ENCODE data around the gene USP25.

USP25 gene

GRCh38 chr21:15692711-15693110, 37.1 kb upstream of the USP25 start:
- Histone ChIP-seq H3K9ac (ENCODE audit: insufficient read length, low read depth) (no peak overlapping the region), H3K4me1 (ENCODE audit: insufficient read depth, insufficient read length) (no peaks in the 10 kb centered on the region), H3K36me3 (ENCODE audit: insufficient read depth, insufficient read length, low read length) (no peaks in the 10 kb centered on the region), H3K9me3 (ENCODE audit: insufficient read depth, low read length) (no peaks in the 10 kb centered on the region), H3K4me3 (ENCODE audit: insufficient read length, low read depth) (no peak overlapping the region), H3K27me3 (ENCODE audit: insufficient read depth, insufficient read length) (no peaks in the 10 kb centered on the region)
- TF ChIP-seq SUZ12 (IDR thresholded peaks at IDR 0.05; ENCODE audit: extremely low read depth, insufficient read depth, insufficient read length) = no peak
- DNase-seq (ENCODE audit: low read depth, low spot score) = no peak

- Histone ChIP-seq H3K9ac (ENCODE audit: insufficient read length, low read depth) (no peak overlapping the region), H3K36me3 (ENCODE audit: insufficient read depth, insufficient read length, low read length) (no peaks in the 10 kb centered on the region), H3K27me3 (ENCODE audit: insufficient read depth, insufficient read length) (no peaks in the 10 kb centered on the region), H3K4me3 (ENCODE audit: insufficient read length, low read depth) (no peak overlapping the region), H3K4me1 (ENCODE audit: insufficient read depth, insufficient read length) (no peaks in the 10 kb centered on the region), H3K9me3 (ENCODE audit: insufficient read depth, low read length) (no peaks in the 10 kb centered on the region)
- TF ChIP-seq ZNF274 (IDR thresholded peaks at IDR 0.05; ENCODE audit: low read depth, low read length) (no peak), YY1 (IDR thresholded peaks at IDR 0.05; ENCODE audit: insufficient read depth, insufficient read length) (no peak), SUZ12 (IDR thresholded peaks at IDR 0.05; ENCODE audit: extremely low read depth, insufficient read depth, insufficient read length) (no peak)
- no peak for DNase-seq (ENCODE audit: low read depth, low spot score)
Observed at GRCh38 chr21:15695241-15695640, 34.5 kb upstream of the USP25 start.

GRCh38 chr21:15701830-15702229, 28.0 kb upstream of the USP25 start:
- Histone ChIP-seq H3K27me3 (ENCODE audit: insufficient read depth, insufficient read length) (no peaks in the 10 kb centered on the region), H3K9me3 (ENCODE audit: insufficient read depth, low read length) (0 out of 2 replicates have a peak, but pooled peaks cover 10% of the 10 kb centered on the region), H3K9ac (ENCODE audit: insufficient read length, low read depth) (no peak overlapping the region), H3K4me3 (ENCODE audit: insufficient read length, low read depth) (no peak overlapping the region), H3K36me3 (ENCODE audit: insufficient read depth, insufficient read length, low read length) (no peaks in the 10 kb centered on the region), H3K4me1 (ENCODE audit: insufficient read depth, insufficient read length) (no peaks in the 10 kb centered on the region)
- TF ChIP-seq YY1 (IDR thresholded peaks at IDR 0.05; ENCODE audit: insufficient read depth, insufficient read length) = no peak
- TF ChIP-seq SUZ12 (IDR thresholded peaks at IDR 0.05; ENCODE audit: extremely low read depth, insufficient read depth, insufficient read length) = no peak
- no peak for TF ChIP-seq ZNF274 (IDR thresholded peaks at IDR 0.05; ENCODE audit: low read depth, low read length)
- no peak for DNase-seq (ENCODE audit: low read depth, low spot score)

GRCh38 chr21:15703932-15704331, 25.9 kb upstream of the USP25 start:
- DNase-seq (ENCODE audit: low read depth, low spot score) = no peak
- H3K4me3 ChIP-seq (ENCODE audit: insufficient read length, low read depth) = no peak overlapping the region
- no peaks in the 10 kb centered on the region for H3K36me3 ChIP-seq (ENCODE audit: insufficient read depth, insufficient read length, low read length)
- H3K9me3 ChIP-seq (ENCODE audit: insufficient read depth, low read length) = 0 out of 2 replicates have a peak, but pooled peaks cover 10% of the 10 kb centered on the region
- H3K27me3 ChIP-seq (ENCODE audit: insufficient read depth, insufficient read length) = no peaks in the 10 kb centered on the region
- no peaks in the 10 kb centered on the region for H3K4me1 ChIP-seq (ENCODE audit: insufficient read depth, insufficient read length)
- TF ChIP-seq SUZ12 (IDR thresholded peaks at IDR 0.05; ENCODE audit: extremely low read depth, insufficient read depth, insufficient read length) (no peak), YY1 (IDR thresholded peaks at IDR 0.05; ENCODE audit: insufficient read depth, insufficient read length) (no peak), ZNF274 (IDR thresholded peaks at IDR 0.05; ENCODE audit: low read depth, low read length) (no peak)
- H3K9ac ChIP-seq (ENCODE audit: insufficient read length, low read depth) = no peak overlapping the region

GRCh38 chr21:15706696-15707095, 23.1 kb upstream of the USP25 start:
- H3K4me3 ChIP-seq (ENCODE audit: insufficient read length, low read depth) = no peak overlapping the region
- TF ChIP-seq SUZ12 (IDR thresholded peaks at IDR 0.05; ENCODE audit: extremely low read depth, insufficient read depth, insufficient read length) (no peak), YY1 (IDR thresholded peaks at IDR 0.05; ENCODE audit: insufficient read depth, insufficient read length) (no peak)
- H3K27me3 ChIP-seq (ENCODE audit: insufficient read depth, insufficient read length) = no peaks in the 10 kb centered on the region
- 0 out of 2 replicates have a peak, but pooled peaks cover 10% of the 10 kb centered on the region for H3K9me3 ChIP-seq (ENCODE audit: insufficient read depth, low read length)
- no peaks in the 10 kb centered on the region for H3K4me1 ChIP-seq (ENCODE audit: insufficient read depth, insufficient read length)
- H3K9ac ChIP-seq (ENCODE audit: insufficient read length, low read depth) = no peak overlapping the region
- DNase-seq (ENCODE audit: low read depth, low spot score) = no peak
- no peaks in the 10 kb centered on the region for H3K36me3 ChIP-seq (ENCODE audit: insufficient read depth, insufficient read length, low read length)

GRCh38 chr21:15713412-15713811, 16.4 kb upstream of the USP25 start:
- no peaks in the 10 kb centered on the region for H3K36me3 ChIP-seq (ENCODE audit: insufficient read depth, insufficient read length, low read length)
- TF ChIP-seq ZNF274 (IDR thresholded peaks at IDR 0.05; ENCODE audit: low read depth, low read length) (no peak), YY1 (IDR thresholded peaks at IDR 0.05; ENCODE audit: insufficient read depth, insufficient read length) (no peak), SUZ12 (IDR thresholded peaks at IDR 0.05; ENCODE audit: extremely low read depth, insufficient read depth, insufficient read length) (no peak)
- no peak overlapping the region for H3K4me3 ChIP-seq (ENCODE audit: insufficient read length, low read depth)
- no peaks in the 10 kb centered on the region for H3K4me1 ChIP-seq (ENCODE audit: insufficient read depth, insufficient read length)
- H3K9me3 ChIP-seq (ENCODE audit: insufficient read depth, low read length) = no peaks in the 10 kb centered on the region
- H3K27me3 ChIP-seq (ENCODE audit: insufficient read depth, insufficient read length) = no peaks in the 10 kb centered on the region
- no peak overlapping the region for H3K9ac ChIP-seq (ENCODE audit: insufficient read length, low read depth)
- no peak for DNase-seq (ENCODE audit: low read depth, low spot score)

GRCh38 chr21:15718711-15719110, 11.1 kb upstream of the USP25 start:
- Histone ChIP-seq H3K4me3 (ENCODE audit: insufficient read length, low read depth) (no peak overlapping the region), H3K9ac (ENCODE audit: insufficient read length, low read depth) (no peak overlapping the region), H3K36me3 (ENCODE audit: insufficient read depth, insufficient read length, low read length) (no peaks in the 10 kb centered on the region), H3K27me3 (ENCODE audit: insufficient read depth, insufficient read length) (no peaks in the 10 kb centered on the region), H3K9me3 (ENCODE audit: insufficient read depth, low read length) (no peaks in the 10 kb centered on the region), H3K4me1 (ENCODE audit: insufficient read depth, insufficient read length) (no peaks in the 10 kb centered on the region)
- no peak for TF ChIP-seq ZNF274 (IDR thresholded peaks at IDR 0.05; ENCODE audit: low read depth, low read length)
- no peak for TF ChIP-seq YY1 (IDR thresholded peaks at IDR 0.05; ENCODE audit: insufficient read depth, insufficient read length)
- TF ChIP-seq SUZ12 (IDR thresholded peaks at IDR 0.05; ENCODE audit: extremely low read depth, insufficient read depth, insufficient read length) = no peak
- no peak for DNase-seq (ENCODE audit: low read depth, low spot score)

- H3K4me3 ChIP-seq (ENCODE audit: insufficient read length, low read depth) = no peak overlapping the region
- no peak for DNase-seq (ENCODE audit: low read depth, low spot score)
- H3K36me3 ChIP-seq (ENCODE audit: insufficient read depth, insufficient read length, low read length) = no peaks in the 10 kb centered on the region
- TF ChIP-seq ZNF274 (IDR thresholded peaks at IDR 0.05; ENCODE audit: low read depth, low read length) = no peak
- no peak for TF ChIP-seq YY1 (IDR thresholded peaks at IDR 0.05; ENCODE audit: insufficient read depth, insufficient read length)
- TF ChIP-seq SUZ12 (IDR thresholded peaks at IDR 0.05; ENCODE audit: extremely low read depth, insufficient read depth, insufficient read length) = no peak
- no peaks in the 10 kb centered on the region for H3K27me3 ChIP-seq (ENCODE audit: insufficient read depth, insufficient read length)
- H3K9ac ChIP-seq (ENCODE audit: insufficient read length, low read depth) = no peak overlapping the region
- no peaks in the 10 kb centered on the region for H3K9me3 ChIP-seq (ENCODE audit: insufficient read depth, low read length)
- no peaks in the 10 kb centered on the region for H3K4me1 ChIP-seq (ENCODE audit: insufficient read depth, insufficient read length)
Observed at GRCh38 chr21:15719976-15720375, 9.8 kb upstream of the USP25 start.

Data from NT2/D1 (cell line).